Stimulated activated CD8-positive, alpha-beta memory T cell treated with anti-CD3 and anti-CD28 coated beads, Interleukin-2, amount 100 ng/mL, for 1 hour (primary cell): ENCODE measurements around the gene CHCHD1.
"Not testable (repeated sequence)": the region's sequence is repeated elsewhere in the genome, so short reads cannot be mapped to it uniquely, and the experiment has no call there.

Experiments
- DNase-seq, 2 donors: peaks; one replicate each; pipeline ENCODE4 v3.0.0-alpha.2; 2020; ENCODE audit warnings: low read depth in 2 of 2

CHCHD1 gene

GRCh38 chr10:73781879-73782748 is at the start of gene CHCHD1:
Gene CHCHD1 (plus strand): TSS chr10:73782048. CDS start chr10:73782076, 28 bp downstream.
- peak; percentile 76 to 81 for DNase-seq

GRCh38 chr10:73732426-73732825 is 49.4 kb upstream of the CHCHD1 start:
- DNase-seq = no peak

GRCh38 chr10:73732931-73733623 is 48.8 kb upstream of the CHCHD1 start:
- no peak for DNase-seq

GRCh38 chr10:73734028-73734720 is 47.7 kb upstream of the CHCHD1 start:
- DNase-seq = no peak

GRCh38 chr10:73734796-73735305 is 47.0 kb upstream of the CHCHD1 start:
- DNase-seq = no peak

GRCh38 chr10:73740501-73741254 is 41.2 kb upstream of the CHCHD1 start:
- DNase-seq = not testable (repeated sequence)

- no peak for DNase-seq
Measured at GRCh38 chr10:73742454-73742734, 39.5 kb upstream of the CHCHD1 start.

- DNase-seq = no peak
Measured at GRCh38 chr10:73743327-73743904, 38.4 kb upstream of the CHCHD1 start.

- peak; percentile 86 to 93 for DNase-seq
Measured at GRCh38 chr10:73743905-73744663, 37.8 kb upstream of the CHCHD1 start, which contains the start of gene SEC24C. Gene SEC24C (plus strand): TSS chr10:73744372. CDS start chr10:73746833, 2,461 bp downstream.

GRCh38 chr10:73744664-73744975 is 37.2 kb upstream of the CHCHD1 start:
- no peak for DNase-seq

- no peak for DNase-seq
Measured at GRCh38 chr10:73746721-73747120, 35.1 kb upstream of the CHCHD1 start.

- DNase-seq = no peak
Measured at GRCh38 chr10:73750819-73751218, 31.0 kb upstream of the CHCHD1 start.

GRCh38 chr10:73756183-73756582 is 25.7 kb upstream of the CHCHD1 start:
- DNase-seq = no peak

GRCh38 chr10:73758704-73759511 is 22.9 kb upstream of the CHCHD1 start:
- DNase-seq = no peak

GRCh38 chr10:73759512-73760115 is 22.2 kb upstream of the CHCHD1 start:
- peak in 1 of 2 donors; percentile 13 for DNase-seq

GRCh38 chr10:73761781-73762180 is 20.1 kb upstream of the CHCHD1 start:
- DNase-seq = no peak

- no peak for DNase-seq
Measured at GRCh38 chr10:73762915-73763314, 18.9 kb upstream of the CHCHD1 start.

- no peak for DNase-seq
Measured at GRCh38 chr10:73763343-73763742, 18.5 kb upstream of the CHCHD1 start.

GRCh38 chr10:73765066-73765465 is 16.8 kb upstream of the CHCHD1 start:
- DNase-seq = no peak
